Activated naive CD4-positive, alpha-beta T cell treated with anti-CD3 and anti-CD28 coated beads for 36 hours (primary cell): ENCODE data around the gene SLCO4A1. TPM values are rescaled to one million over a fixed set of nuclear protein-coding genes. Genes with fewer than 3 reads are reported as not detected.
A peak's percentile ranks its signal among the peaks of the same experiment; 100 is the strongest.

Experiments
- CTCF ChIA-PET: fragments of 350-600 bp; sonication (Branson Sonifier 250); formaldehyde crosslinking; loops from one replicate; lab custom pipeline; 2021; ENCODE audit warnings: antibody characterized with exemption; lab: Charles Lee
- DNase-seq: peaks from one replicate; pipeline ENCODE4 v3.0.0-alpha.2; 2020
- H3K27ac Mint-ChIP-seq: one replicate; pipeline ENCODE4 v1.8.0; 2021; ENCODE audit warnings: mild to moderate bottlenecking, mixed read lengths
- H3K27me3 Mint-ChIP-seq: one replicate; pipeline ENCODE4 v1.8.0; 2021; ENCODE audit warnings: low read depth, mixed read lengths
- H3K36me3 Mint-ChIP-seq: one replicate; pipeline ENCODE4 v1.8.0; 2021; ENCODE audit warnings: low read depth, mixed read lengths
- H3K4me1 Mint-ChIP-seq: one replicate; pipeline ENCODE4 v1.8.0; 2021; ENCODE audit warnings: low read depth, mixed read lengths
- H3K4me3 Mint-ChIP-seq: one replicate; pipeline ENCODE4 v1.8.0; 2021; ENCODE audit warnings: mild to moderate bottlenecking, moderate library complexity, mixed read lengths
- H3K9me3 Mint-ChIP-seq: one replicate; pipeline ENCODE4 v1.8.0; 2021; ENCODE audit warnings: mixed read lengths
- intact Hi-C: fragments of 100-400 bp; cut with micrococcal nuclease; formaldehyde crosslinking; loops from one replicate; pipeline ENCODE4 v1.15.1; 2023
- total RNA-seq, 2 experiments: library from RNA; stranded (reverse); gene quantifications; one replicate each; pipeline ENCODE4 v1.2.3, GENCODE V29; 2021

The SLCO4A1 gene
- total RNA-seq, 2 experiments from 2014 or later = 22.4 to 22.6 TPM

- H3K27ac Mint-ChIP-seq = no peak overlapping the region
- no peaks in the 10 kb centered on the region for H3K4me1 Mint-ChIP-seq
- CTCF ChIA-PET = interaction anchor here (0.6 to 0.8 kb wide), 2 partner anchors 110 kb away, joined by 3 to 5 read pairs; no protein-coding TSS in a partner anchor
- peaks cover 5% of the 10 kb centered on the region for H3K27me3 Mint-ChIP-seq
- DNase-seq = no peak
- H3K4me3 Mint-ChIP-seq = no peak overlapping the region
- H3K36me3 Mint-ChIP-seq = no peaks in the 10 kb centered on the region
- H3K9me3 Mint-ChIP-seq = peaks cover 2% of the 10 kb centered on the region
- intact Hi-C loops = no loop called here
Observed at GRCh38 chr20:62609811-62610757, 32.2 kb upstream of the SLCO4A1 start.

DNA sequence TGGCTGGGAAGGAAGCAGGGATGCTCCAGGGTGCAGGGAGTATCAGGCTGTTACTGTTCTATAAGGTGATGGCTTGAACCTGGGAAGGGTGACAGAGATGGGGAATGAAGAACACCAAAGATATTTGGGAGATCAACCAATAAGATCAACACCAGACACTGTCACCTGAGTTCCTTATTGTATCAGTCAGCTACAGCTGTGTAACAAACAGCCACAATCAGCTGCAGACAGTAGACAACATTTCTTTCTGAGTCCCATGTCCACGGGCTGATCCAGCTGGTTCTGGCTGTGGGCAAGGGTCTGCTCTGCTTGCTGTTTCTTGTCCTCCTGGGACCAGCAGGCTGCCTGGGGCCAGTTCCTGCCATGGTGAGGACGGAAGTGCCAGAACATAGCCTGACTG lies 31.3 kb upstream of the SLCO4A1 start:
- DNase-seq = no peak
- Mint-ChIP-seq H3K36me3 (no peaks in the 10 kb centered on the region), H3K4me3 (no peak overlapping the region), H3K4me1 (no peaks in the 10 kb centered on the region), H3K27ac (no peak overlapping the region), H3K9me3 (peaks cover 2% of the 10 kb centered on the region), H3K27me3 (peaks cover 5% of the 10 kb centered on the region)
- intact Hi-C loops = no loop called here
- CTCF ChIA-PET = no interaction called here

GRCh38 chr20:62611819-62612218 lies 30.5 kb upstream of the SLCO4A1 start:
- H3K27me3 Mint-ChIP-seq = peaks cover 2% of the 10 kb centered on the region
- peaks cover 3% of the 10 kb centered on the region for H3K4me1 Mint-ChIP-seq
- H3K27ac Mint-ChIP-seq = no peak overlapping the region
- H3K4me3 Mint-ChIP-seq = no peak overlapping the region
- intact Hi-C loops = no loop called here
- peaks cover 2% of the 10 kb centered on the region for H3K9me3 Mint-ChIP-seq
- no peaks in the 10 kb centered on the region for H3K36me3 Mint-ChIP-seq
- DNase-seq = no peak
- CTCF ChIA-PET = interaction anchor here (1.8 kb wide), 1 partner anchor 8 kb away, joined by 9 read pairs; no protein-coding TSS in a partner anchor

- Mint-ChIP-seq H3K4me3 (no peak overlapping the region), H3K27ac (no peak overlapping the region), H3K27me3 (peaks cover 2% of the 10 kb centered on the region), H3K9me3 (peaks cover 2% of the 10 kb centered on the region), H3K4me1 (peaks cover 25% of the 10 kb centered on the region), H3K36me3 (no peaks in the 10 kb centered on the region)
- CTCF ChIA-PET = interaction anchor here (0.7 kb wide), 1 partner anchor 11 kb away, joined by 3 read pairs; no protein-coding TSS in a partner anchor
- intact Hi-C loops = no loop called here
- DNase-seq = no peak
Observed at GRCh38 chr20:62614085-62614960, 28.0 kb upstream of the SLCO4A1 start.

- H3K9me3 Mint-ChIP-seq = peaks cover 2% of the 10 kb centered on the region
- H3K36me3 Mint-ChIP-seq = no peaks in the 10 kb centered on the region
- intact Hi-C loops = loop anchor here (5.0 kb wide), 2 partner anchors 208 to 228 kb away; partner anchors contain the start of genes CABLES2 and RPS21
- no peaks in the 10 kb centered on the region for H3K27me3 Mint-ChIP-seq
- CTCF ChIA-PET = interaction anchor here (0.7 kb wide), 1 partner anchor 12 kb away, joined by 3 read pairs; no protein-coding TSS in a partner anchor
- no peak overlapping the region for H3K4me3 Mint-ChIP-seq
- H3K27ac Mint-ChIP-seq = no peak overlapping the region
- no peak for DNase-seq
- peaks cover 25% of the 10 kb centered on the region for H3K4me1 Mint-ChIP-seq
Observed at GRCh38 chr20:62614961-62615680, 27.2 kb upstream of the SLCO4A1 start.

GRCh38 chr20:62615750-62616251 lies 26.5 kb upstream of the SLCO4A1 start:
- DNase-seq = no peak
- peaks cover 25% of the 10 kb centered on the region for H3K4me1 Mint-ChIP-seq
- no peaks in the 10 kb centered on the region for H3K36me3 Mint-ChIP-seq
- H3K27ac Mint-ChIP-seq = no peak overlapping the region
- H3K4me3 Mint-ChIP-seq = no peak overlapping the region
- CTCF ChIA-PET = interaction anchor here (0.7 to 2.1 kb wide), 3 partner anchors 114 to 205 kb away, joined by 3 to 17 read pairs (median 3); no protein-coding TSS in a partner anchor
- intact Hi-C loops = loop anchor here (5.0 kb wide), 2 partner anchors 208 to 228 kb away; partner anchors contain the start of genes CABLES2 and RPS21
- H3K9me3 Mint-ChIP-seq = no peaks in the 10 kb centered on the region
- no peaks in the 10 kb centered on the region for H3K27me3 Mint-ChIP-seq

DNA sequence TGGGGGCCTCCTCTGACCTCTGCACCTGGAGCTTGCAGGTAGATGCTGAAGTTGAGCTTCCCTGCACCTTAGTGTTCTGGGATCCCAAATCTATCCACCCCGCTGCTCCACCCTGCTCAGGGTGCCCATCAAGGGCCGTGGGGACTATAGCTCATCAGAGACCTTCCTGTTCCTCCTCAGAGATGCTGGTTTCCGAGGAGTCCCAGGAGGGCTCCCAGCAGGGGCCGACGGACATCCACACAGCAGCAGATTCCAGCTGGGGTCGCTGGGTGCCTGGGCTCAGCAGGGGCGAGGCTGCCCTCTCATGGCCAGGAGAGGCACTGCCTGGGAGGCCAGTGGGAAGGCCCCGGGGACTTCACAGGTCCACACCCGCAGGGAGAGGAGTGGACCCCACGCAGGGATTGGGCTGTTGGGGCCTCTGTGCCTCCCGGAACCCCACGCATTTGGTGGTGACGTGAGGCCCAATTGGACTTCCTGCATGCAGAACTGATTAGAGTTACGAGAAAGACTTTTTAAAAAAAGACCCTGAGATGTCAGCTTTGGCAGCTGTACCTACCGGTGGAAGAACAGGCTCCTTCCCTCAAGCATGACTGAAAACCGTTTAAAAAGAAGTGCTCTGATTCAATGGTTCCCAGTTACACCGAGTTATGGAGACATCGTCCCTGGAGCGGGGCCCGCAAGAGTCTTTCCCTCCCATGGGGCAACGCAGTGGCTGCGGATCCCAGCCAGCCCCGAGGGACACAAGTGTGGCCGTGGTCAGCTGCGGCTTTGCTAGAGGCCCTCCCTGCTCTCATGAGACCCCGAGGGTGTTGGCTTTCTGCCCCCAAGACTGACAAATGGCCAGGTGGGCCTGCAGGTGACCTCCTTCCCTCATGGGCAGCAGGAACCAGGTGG lies 25.3 kb upstream of the SLCO4A1 start:
- Mint-ChIP-seq H3K4me3 (peak overlapping the region; percentile 52), H3K9me3 (no peaks in the 10 kb centered on the region), H3K36me3 (no peaks in the 10 kb centered on the region)

DNA sequence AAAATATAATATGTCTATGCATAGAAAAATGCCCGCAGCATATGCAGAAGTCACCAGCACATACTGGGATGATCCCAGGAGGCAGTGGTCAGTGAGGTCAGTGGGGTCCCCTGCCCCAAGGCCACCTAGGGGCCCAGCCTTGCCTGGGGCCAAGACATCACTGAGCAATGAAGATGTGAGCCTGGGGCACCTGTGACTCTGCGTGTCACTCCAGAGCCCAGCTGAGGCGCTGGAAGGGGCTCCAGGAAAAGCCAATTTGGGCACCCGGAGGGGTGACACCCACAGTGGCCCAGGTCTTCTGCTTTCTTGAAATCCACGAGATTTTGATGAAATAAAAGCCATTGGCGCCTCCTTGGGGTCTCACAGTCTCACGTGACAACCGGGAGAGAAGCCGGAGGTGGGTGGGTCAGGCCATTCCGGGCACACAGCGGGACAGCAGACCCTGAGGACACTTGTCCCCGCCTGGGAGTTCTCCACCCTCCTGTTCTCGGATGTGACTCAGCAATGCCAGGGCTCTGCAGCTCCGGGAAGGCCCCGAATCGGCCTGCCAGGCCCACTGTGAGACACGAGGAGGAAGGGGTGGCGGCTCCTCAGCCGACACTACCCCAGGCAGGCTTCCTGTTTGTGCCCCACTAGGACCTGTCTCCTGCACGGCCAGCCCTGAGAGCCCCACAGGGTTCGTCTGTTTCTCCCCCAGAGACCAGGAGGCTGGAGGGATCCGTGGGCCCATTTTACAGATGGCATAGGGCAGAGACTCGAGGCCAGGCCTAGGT lies 24.4 kb upstream of the SLCO4A1 start:
- Mint-ChIP-seq H3K36me3 (no peaks in the 10 kb centered on the region), H3K9me3 (no peaks in the 10 kb centered on the region), H3K4me1 (peaks cover 32% of the 10 kb centered on the region), H3K27me3 (no peaks in the 10 kb centered on the region), H3K4me3 (peak overlapping the region; percentile 5), H3K27ac (peak overlapping the region; percentile 75)
- DNase-seq = peak; percentile 84
- CTCF ChIA-PET = interaction anchor here (0.6 to 2.8 kb wide), 10 partner anchors 11 to 173 kb away, joined by 3 to 40 read pairs (median 6); partner anchors contain the start of gene SLCO4A1
- intact Hi-C loops = loop anchor here (1.0 to 5.0 kb wide), 6 partner anchors 15 to 315 kb away; partner anchors contain the start of genes ADRM1, CABLES2 and RPS21

More for the DNA sequence above, 25.3 kb upstream of the SLCO4A1 start:
- DNase-seq = peak; percentile 85
- CTCF ChIA-PET = interaction anchor here (0.6 to 2.8 kb wide), 18 partner anchors 11 to 206 kb away, joined by 3 to 40 read pairs (median 4); partner anchors contain the start of gene SLCO4A1
- intact Hi-C loops = loop anchor here (1.0 to 5.0 kb wide), 4 partner anchors 117 to 230 kb away; partner anchors contain the start of genes CABLES2 and RPS21
- H3K27me3 Mint-ChIP-seq = no peaks in the 10 kb centered on the region
- H3K4me1 Mint-ChIP-seq = peaks cover 27% of the 10 kb centered on the region
- H3K27ac Mint-ChIP-seq = peak overlapping the region; percentile 84

DNA sequence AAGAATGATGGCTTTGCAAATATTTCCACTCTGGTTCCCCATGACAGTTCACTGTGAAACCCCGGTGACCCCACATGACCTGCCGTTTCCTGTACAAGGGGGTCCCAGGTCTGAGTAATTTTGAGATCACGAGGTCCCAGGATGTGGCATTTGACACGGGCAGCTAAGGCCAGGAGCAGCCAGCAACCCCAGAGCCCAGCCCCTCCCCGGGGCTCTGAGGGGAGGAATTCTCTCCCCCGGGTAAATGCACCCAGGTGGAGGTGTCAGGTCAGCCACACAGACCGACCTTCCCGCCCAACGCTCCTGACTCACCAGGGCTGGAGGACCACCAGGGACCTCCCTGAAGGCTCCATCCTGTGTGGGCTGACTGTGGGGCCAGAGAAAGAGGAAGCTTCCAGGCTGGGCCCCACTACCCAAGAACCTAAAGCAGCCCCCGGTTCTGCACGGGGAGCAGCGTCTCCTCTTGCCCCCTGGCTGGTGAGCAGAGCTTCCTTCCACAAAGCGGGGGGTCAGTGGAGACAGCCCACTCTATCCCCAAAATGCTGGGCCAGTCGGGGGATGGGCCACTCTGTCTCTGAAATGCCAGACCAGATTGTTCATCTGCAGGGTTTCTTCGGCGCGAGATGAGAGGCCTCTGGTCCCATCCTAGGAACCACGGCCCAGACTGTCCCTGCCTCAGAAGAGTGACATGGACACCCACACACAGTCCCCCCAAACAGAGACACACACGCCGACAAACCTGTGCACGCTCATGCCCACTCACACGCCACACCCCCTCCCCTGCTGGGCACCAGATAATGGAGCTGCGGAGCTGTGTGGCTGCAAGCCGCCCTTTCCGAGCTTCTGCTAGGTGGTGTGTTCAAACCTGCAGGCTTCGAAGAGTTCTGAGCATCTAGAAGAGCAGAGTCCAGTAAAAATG lies 23.4 kb upstream of the SLCO4A1 start:
- peaks cover 41% of the 10 kb centered on the region for H3K4me1 Mint-ChIP-seq
- CTCF ChIA-PET = interaction anchor here (0.6 to 2.8 kb wide), 6 partner anchors 13 to 173 kb away, joined by 3 to 12 read pairs (median 6); partner anchors contain the start of gene SLCO4A1
- peak; percentile 76 for DNase-seq
- H3K27me3 Mint-ChIP-seq = no peaks in the 10 kb centered on the region
- H3K36me3 Mint-ChIP-seq = no peaks in the 10 kb centered on the region
- intact Hi-C loops = loop anchor here (1.0 to 5.0 kb wide), 4 partner anchors 16 to 316 kb away; partner anchors contain the start of genes ADRM1, CABLES2 and RPS21
- H3K27ac Mint-ChIP-seq = peak overlapping the region; percentile 75
- no peak overlapping the region for H3K4me3 Mint-ChIP-seq
- no peaks in the 10 kb centered on the region for H3K9me3 Mint-ChIP-seq
